ENCODE results near the gene PRSS22. TPM values are rescaled to one million over a fixed set of nuclear protein-coding genes. Genes with fewer than 3 reads are reported as not detected.
A peak's percentile ranks its signal among the peaks of the same experiment; 100 is the strongest.

PRSS22 gene
- total RNA-seq, 4 donors from 2014 or later = 1.2 to 7.7 (median 4.6) TPM

- no peak overlapping the region for H3K4me3 ChIP-seq (replicated peaks in 1 of 3)
- H3K9me3 ChIP-seq = no peaks in the 10 kb centered on the region
- H3K4me1 ChIP-seq = peaks cover 6% of the 10 kb centered on the region in 2 donors
- WGBS, 2 donors = 61 to 83% methylated on average over 6 of the region's 6 CpGs
- H3K27ac ChIP-seq = no peak overlapping the region
- TF ChIP-seq, protein P1, sequence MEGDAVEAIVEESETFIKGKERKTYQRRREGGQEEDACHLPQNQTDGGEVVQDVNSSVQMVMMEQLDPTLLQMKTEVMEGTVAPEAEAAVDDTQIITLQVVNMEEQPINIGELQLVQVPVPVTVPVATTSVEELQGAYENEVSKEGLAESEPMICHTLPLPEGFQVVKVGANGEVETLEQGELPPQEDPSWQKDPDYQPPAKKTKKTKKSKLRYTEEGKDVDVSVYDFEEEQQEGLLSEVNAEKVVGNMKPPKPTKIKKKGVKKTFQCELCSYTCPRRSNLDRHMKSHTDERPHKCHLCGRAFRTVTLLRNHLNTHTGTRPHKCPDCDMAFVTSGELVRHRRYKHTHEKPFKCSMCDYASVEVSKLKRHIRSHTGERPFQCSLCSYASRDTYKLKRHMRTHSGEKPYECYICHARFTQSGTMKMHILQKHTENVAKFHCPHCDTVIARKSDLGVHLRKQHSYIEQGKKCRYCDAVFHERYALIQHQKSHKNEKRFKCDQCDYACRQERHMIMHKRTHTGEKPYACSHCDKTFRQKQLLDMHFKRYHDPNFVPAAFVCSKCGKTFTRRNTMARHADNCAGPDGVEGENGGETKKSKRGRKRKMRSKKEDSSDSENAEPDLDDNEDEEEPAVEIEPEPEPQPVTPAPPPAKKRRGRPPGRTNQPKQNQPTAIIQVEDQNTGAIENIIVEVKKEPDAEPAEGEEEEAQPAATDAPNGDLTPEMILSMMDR (IDR thresholded peaks at IDR 0.05) = no peak
- TF ChIP-seq POLR2A (IDR thresholded peaks at IDR 0.05) = no peak
- intact Hi-C loops (cut with DNase I) = loop anchor here (5.0 kb wide), 1 partner anchor 55 kb away; no protein-coding TSS in a partner anchor
- DNase-seq = no peak
- no peaks in the 10 kb centered on the region for H3K36me3 ChIP-seq
- no peaks in the 10 kb centered on the region for H3K27me3 ChIP-seq
Measured at GRCh38 chr16:2871926-2872325, 14.0 kb upstream of the PRSS22 start.

DNA sequence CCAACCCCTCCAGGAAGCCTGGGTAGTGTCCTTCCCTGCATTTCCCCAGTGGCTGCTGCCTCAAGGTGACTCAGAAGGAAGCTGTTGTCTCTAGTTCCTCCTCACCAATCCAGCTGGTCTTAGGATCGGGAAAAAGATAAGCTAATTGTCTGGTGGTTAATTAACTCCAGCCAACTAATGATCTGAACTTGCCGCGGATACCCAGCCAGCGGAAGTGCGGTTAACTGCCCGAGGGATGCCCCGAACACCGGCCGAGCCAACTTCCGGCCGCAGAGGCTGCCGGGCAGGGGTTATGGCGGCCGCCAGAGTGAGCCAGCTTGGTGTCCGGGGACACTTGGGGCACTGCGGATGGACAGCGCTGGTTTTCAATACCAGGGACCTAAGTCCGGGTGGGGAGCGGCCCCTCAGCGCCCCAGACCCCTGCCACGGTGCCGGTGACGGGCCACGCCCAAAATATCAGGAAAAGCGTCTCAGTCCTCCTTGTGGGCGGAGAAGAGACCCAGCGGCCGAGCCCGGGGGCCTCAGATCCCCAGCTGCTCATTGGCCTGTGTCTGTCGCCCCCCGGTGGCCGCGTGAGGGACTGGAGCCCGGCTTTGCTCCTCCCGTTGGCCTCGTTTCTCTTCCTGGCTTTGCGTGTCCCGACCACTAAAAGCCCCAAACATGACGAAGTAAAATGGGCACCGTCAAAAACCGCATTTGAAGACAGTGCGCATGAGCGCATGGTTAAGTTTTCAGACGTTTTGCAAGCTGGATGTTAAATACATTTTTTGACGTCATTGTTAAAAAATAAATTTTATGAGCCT is 10.2 kb upstream of the PRSS22 start:
- TF ChIP-seq POLR2A (IDR thresholded peaks at IDR 0.05) = peak in 1 of 2 donors; percentile 59
- TF ChIP-seq, protein P1 (IDR thresholded peaks at IDR 0.05) = peak; percentile 88 to 99 (median 93)
- intact Hi-C loops (cut with DNase I) = no loop called here
- peak overlapping the region; percentile 81 to 92 (median 86) for H3K27ac ChIP-seq
- H3K27me3 ChIP-seq = no peaks in the 10 kb centered on the region
- 1 to 4% methylated on average over 8 to 28 of the region's 45 CpGs for WGBS, 2 donors
- DNase-seq = peak; percentile 93 to 94
- H3K36me3 ChIP-seq = no peaks in the 10 kb centered on the region
- no peaks in the 10 kb centered on the region for H3K9me3 ChIP-seq
- H3K4me3 ChIP-seq (replicated peaks in 1 of 3) = peak overlapping the region; percentile 34 to 85 (median 54)
- H3K4me1 ChIP-seq = peaks cover 4 to 6% of the 10 kb centered on the region in 2 donors

DNA sequence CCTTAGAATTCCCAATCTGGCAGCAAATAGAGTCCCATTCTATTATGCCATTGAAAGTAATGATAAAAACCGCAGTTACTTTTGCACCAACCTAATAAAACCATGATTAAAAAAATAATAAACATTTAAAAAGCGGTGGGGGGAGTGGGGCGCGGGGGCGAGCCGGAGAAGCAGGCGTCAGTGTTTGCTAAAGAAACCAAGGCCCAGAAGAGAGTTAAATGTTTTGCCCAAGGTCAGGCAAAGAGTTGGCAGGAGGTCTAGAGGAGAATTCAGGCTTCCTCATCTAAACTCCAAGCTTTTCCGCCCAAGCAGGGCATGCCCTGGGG is 9.7 kb upstream of the PRSS22 start:
- H3K4me1 ChIP-seq = peaks cover 4 to 6% of the 10 kb centered on the region in 2 donors
- peak overlapping the region in 1 of 3 donors; percentile 34 for H3K4me3 ChIP-seq (replicated peaks in 1 of 3)
- WGBS, 2 donors = 38 to 69% methylated on average over 8 of the region's 8 CpGs
- no peak for DNase-seq
- H3K9me3 ChIP-seq = no peaks in the 10 kb centered on the region
- intact Hi-C loops (cut with DNase I) = no loop called here
- TF ChIP-seq, protein P1 (IDR thresholded peaks at IDR 0.05) = no peak
- TF ChIP-seq POLR2A (IDR thresholded peaks at IDR 0.05) = no peak
- no peaks in the 10 kb centered on the region for H3K36me3 ChIP-seq
- H3K27me3 ChIP-seq = no peaks in the 10 kb centered on the region
- peak overlapping the region; percentile 81 to 92 (median 86) for H3K27ac ChIP-seq

DNA sequence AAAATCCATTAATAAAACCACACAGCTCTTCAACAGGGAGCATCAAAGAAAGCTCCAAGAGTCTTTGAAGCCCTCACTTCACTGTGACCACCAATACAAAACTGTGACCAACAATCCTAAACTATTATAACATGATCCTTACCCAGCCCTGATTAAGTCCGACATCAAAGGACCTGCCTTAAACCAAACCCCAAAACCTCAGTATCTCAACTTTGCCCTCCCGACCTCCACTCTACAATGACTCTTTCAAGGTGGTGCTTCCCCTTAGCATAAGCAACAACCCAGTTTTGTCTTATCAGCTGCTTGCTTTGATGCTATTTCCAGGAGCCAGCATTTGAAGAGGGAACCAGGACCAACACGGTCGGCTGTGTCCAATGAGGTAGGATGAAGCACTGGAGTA is 8.5 kb upstream of the PRSS22 start:
- intact Hi-C loops (cut with DNase I) = no loop called here

GRCh38 chr16:2865651-2866050 is 7.7 kb upstream of the PRSS22 start:
- no peak overlapping the region for H3K4me3 ChIP-seq (replicated peaks in 1 of 3)
- H3K4me1 ChIP-seq = peaks cover 4 to 6% of the 10 kb centered on the region in 2 donors
- H3K27me3 ChIP-seq = no peaks in the 10 kb centered on the region
- H3K27ac ChIP-seq = no peak overlapping the region
- no peaks in the 10 kb centered on the region for H3K9me3 ChIP-seq
- WGBS, 2 donors = 53 to 62% methylated on average over 4 of the region's 4 CpGs
- TF ChIP-seq, protein P1 (IDR thresholded peaks at IDR 0.05) = no peak
- TF ChIP-seq POLR2A (IDR thresholded peaks at IDR 0.05) = no peak
- no peaks in the 10 kb centered on the region for H3K36me3 ChIP-seq
- intact Hi-C loops (cut with DNase I) = no loop called here
- no peak for DNase-seq

More for the DNA sequence above, 8.5 kb upstream of the PRSS22 start:
- no peaks in the 10 kb centered on the region for H3K9me3 ChIP-seq
- H3K4me1 ChIP-seq = peaks cover 4 to 6% of the 10 kb centered on the region in 2 donors
- WGBS, 2 donors = 53 to 88% methylated on average over 3 to 4 of the region's 4 CpGs
- no peak overlapping the region for H3K4me3 ChIP-seq (replicated peaks in 1 of 3)
- TF ChIP-seq POLR2A (IDR thresholded peaks at IDR 0.05) = no peak
- TF ChIP-seq, protein P1 (IDR thresholded peaks at IDR 0.05) = no peak
- no peaks in the 10 kb centered on the region for H3K36me3 ChIP-seq
- DNase-seq = no peak
- H3K27ac ChIP-seq = no peak overlapping the region
- no peaks in the 10 kb centered on the region for H3K27me3 ChIP-seq

All from thyroid gland (tissue), 4 donors.